ENCODE data around the gene SLC25A45.
A peak's percentile ranks its signal among the peaks of the same experiment; 100 is the strongest.

The SLC25A45 gene

GRCh38 chr11:65354265-65355012 lies 28.0 kb downstream of the SLC25A45 start, which contains the start of gene TIGD3:
Gene TIGD3, plus strand, starts transcription at chr11:65354751. Its CDS starts 1,058 bp downstream, at chr11:65355809.
- Histone ChIP-seq H3K4me1 (ENCODE audit: low read depth, poor library complexity, severe bottlenecking) (peaks cover 9% of the 10 kb centered on the region), H3K4me2 (peak within 1 kb of the TSS; percentile 68), H3K9ac (peak within 1 kb of the TSS; percentile 42; the same call in 1 of the 2 replicates), H3K79me2 (ENCODE audit: insufficient read depth, low read depth) (no peaks in the 10 kb centered on the region), H3K36me3 (ENCODE audit: insufficient read depth) (no peaks in the 10 kb centered on the region), H3K4me3 (IDR thresholded peaks at IDR 0.05; ENCODE audit: insufficient read depth, low read depth, low read length) (no peak within 1 kb of the TSS), H2AFZ (ENCODE audit: low read depth) (peak within 1 kb of the TSS; percentile 78), H3K27ac (no peak within 1 kb of the TSS), H3K27me3 (ENCODE audit: insufficient read depth, low read depth) (no peaks in the 10 kb centered on the region), H4K20me1 (ENCODE audit: insufficient read depth) (no peaks in the 10 kb centered on the region)
- TF ChIP-seq CTCF (conservative IDR thresholded peaks at IDR 0.05; ENCODE audit: low read depth, low read length) = no peak

GRCh38 chr11:65353900-65354264 lies 28.6 kb downstream of the SLC25A45 start:
- Histone ChIP-seq H3K27me3 (ENCODE audit: insufficient read depth, low read depth) (no peaks in the 10 kb centered on the region), H4K20me1 (ENCODE audit: insufficient read depth) (no peaks in the 10 kb centered on the region), H3K4me1 (ENCODE audit: low read depth, poor library complexity, severe bottlenecking) (peaks cover 9% of the 10 kb centered on the region), H2AFZ (ENCODE audit: low read depth) (no peak overlapping the region), H3K36me3 (ENCODE audit: insufficient read depth) (peaks cover 1% of the 10 kb centered on the region; the same call in 1 of the 2 replicates), H3K79me2 (ENCODE audit: insufficient read depth, low read depth) (no peaks in the 10 kb centered on the region), H3K4me2 (peak overlapping the region; percentile 68), H3K9ac (no peak overlapping the region), H3K27ac (no peak overlapping the region), H3K4me3 (IDR thresholded peaks at IDR 0.05; ENCODE audit: insufficient read depth, low read depth, low read length) (no peak overlapping the region)
- no peak for TF ChIP-seq CTCF (conservative IDR thresholded peaks at IDR 0.05; ENCODE audit: low read depth, low read length)

- no peak for TF ChIP-seq CTCF (conservative IDR thresholded peaks at IDR 0.05; ENCODE audit: low read depth, low read length)
- Histone ChIP-seq H3K79me2 (ENCODE audit: insufficient read depth, low read depth) (no peaks in the 10 kb centered on the region), H2AFZ (ENCODE audit: low read depth) (no peak overlapping the region), H3K36me3 (ENCODE audit: insufficient read depth) (peaks cover 3% of the 10 kb centered on the region; the same call in 1 of the 2 replicates), H3K4me1 (ENCODE audit: low read depth, poor library complexity, severe bottlenecking) (peaks cover 9% of the 10 kb centered on the region), H3K4me2 (peak overlapping the region; percentile 68; the same call in 1 of the 2 replicates), H4K20me1 (ENCODE audit: insufficient read depth) (no peaks in the 10 kb centered on the region), H3K4me3 (IDR thresholded peaks at IDR 0.05; ENCODE audit: insufficient read depth, low read depth, low read length) (no peak overlapping the region), H3K27ac (no peak overlapping the region), H3K9ac (no peak overlapping the region), H3K27me3 (ENCODE audit: insufficient read depth, low read depth) (no peaks in the 10 kb centered on the region)
These were observed 29.1 kb downstream of the SLC25A45 start for GRCh38 chr11:65353376-65353775.

- H3K4me2 ChIP-seq = no peak overlapping the region
These were observed 29.7 kb downstream of the SLC25A45 start for GRCh38 chr11:65352783-65353182.

More at GRCh38 chr11:65352783-65353182, 29.7 kb downstream of the SLC25A45 start:
- no peaks in the 10 kb centered on the region for H4K20me1 ChIP-seq (ENCODE audit: insufficient read depth)
- H3K4me1 ChIP-seq (ENCODE audit: low read depth, poor library complexity, severe bottlenecking) = peaks cover 9% of the 10 kb centered on the region
- H3K4me3 ChIP-seq (IDR thresholded peaks at IDR 0.05; ENCODE audit: insufficient read depth, low read depth, low read length) = no peak overlapping the region
- no peak overlapping the region for H3K27ac ChIP-seq
- TF ChIP-seq CTCF (conservative IDR thresholded peaks at IDR 0.05; ENCODE audit: low read depth, low read length) = peak; percentile 32; the same call in 1 of the 2 replicates
- no peaks in the 10 kb centered on the region for H3K79me2 ChIP-seq (ENCODE audit: insufficient read depth, low read depth)
- no peak overlapping the region for H2AFZ ChIP-seq (ENCODE audit: low read depth)
- peaks cover 3% of the 10 kb centered on the region; the same call in 1 of the 2 replicates for H3K36me3 ChIP-seq (ENCODE audit: insufficient read depth)
- H3K27me3 ChIP-seq (ENCODE audit: insufficient read depth, low read depth) = no peaks in the 10 kb centered on the region
- no peak overlapping the region for H3K9ac ChIP-seq
